IMR-90 (cell line): ENCODE data around the gene HLA-C. TPM values are rescaled to one million over a fixed set of nuclear protein-coding genes. Genes with fewer than 3 reads are reported as not detected.

Source experiments
- ATAC-seq: fragments of 200-7000 bp; cut with Tn5 transposase; 2 replicates; pipeline ENCODE4 v1.9.1; 2020; ENCODE audit warnings: low read depth, mild to moderate bottlenecking, moderate library complexity
- BruUV-seq: library from RNA; stranded (reverse); fragments of 400-500 nt; replicated peaks from 2 replicates; lab custom pipeline; 2021; lab: Mats Ljungman, UMichigan
- CTCF ChIA-PET: fragments of 300-600 bp; formaldehyde crosslinking; extraction: SDS; loops from one replicate; lab custom pipeline; 2021; ENCODE audit warnings: antibody characterized with exemption; lab: Yijun Ruan, JAX
- POLR2A ChIA-PET: fragments of 300-600 bp; sonication (Branson Sonifier 250); formaldehyde crosslinking; loops from one replicate; lab custom pipeline; 2022; ENCODE audit warnings: antibody characterized with exemption; ENCODE audit not compliant: unreplicated experiment; lab: Charles Lee
- DNase-seq: peaks from one replicate; pipeline ENCODE4 v3.0.0; 2013
- H2AFZ ChIP-seq: replicated peaks from 2 replicates; pipeline ENCODE3; 2013; ENCODE audit warnings: low read length, mild to moderate bottlenecking; ENCODE audit not compliant: poor library complexity
- H2AK5ac ChIP-seq: 2 replicates; pipeline ENCODE4 v1.6.1; 2013; ENCODE audit warnings: low read depth, low read length, inconsistent platforms
- H2AK9ac ChIP-seq: replicated peaks from 2 replicates; pipeline ENCODE3; 2013; ENCODE audit warnings: mild to moderate bottlenecking, low read depth, low read length, moderate library complexity; ENCODE audit not compliant: poor library complexity
- H2BK120ac ChIP-seq: 2 replicates; pipeline ENCODE4 v1.6.1; 2013; ENCODE audit warnings: low read depth, low read length, inconsistent platforms
- H2BK15ac ChIP-seq: 3 replicates; pipeline ENCODE4 v1.6.1; 2013; ENCODE audit warnings: low read depth, low read length, inconsistent platforms
- H2BK20ac ChIP-seq: 2 replicates; pipeline ENCODE4 v1.6.1; 2013; ENCODE audit warnings: low read depth, mild to moderate bottlenecking, inconsistent platforms, low read length, moderate library complexity
- H2BK5ac ChIP-seq: 2 replicates; pipeline ENCODE4 v1.6.1; 2013; ENCODE audit warnings: mild to moderate bottlenecking, low read depth, low read length, inconsistent platforms; ENCODE audit not compliant: poor library complexity, severe bottlenecking
- H3K14ac ChIP-seq: replicated peaks from 2 replicates; pipeline ENCODE4 v1.6.1; 2013; ENCODE audit warnings: low read depth, low read length, inconsistent platforms
- H3K18ac ChIP-seq: 2 replicates; pipeline ENCODE4 v1.6.1; 2013; ENCODE audit warnings: low read depth, low read length, control low read depth
- H3K23ac ChIP-seq: 2 replicates; pipeline ENCODE4 v1.6.1; 2013; ENCODE audit warnings: low read depth, low read length, inconsistent platforms
- H3K27ac ChIP-seq: 2 replicates; pipeline ENCODE4 v1.5.1; 2013; ENCODE audit warnings: mild to moderate bottlenecking, control low read depth, low read length; ENCODE audit not compliant: insufficient read depth
- H3K27me3 ChIP-seq: 2 replicates; pipeline ENCODE4 v1.6.1; 2013; ENCODE audit warnings: low read length; ENCODE audit not compliant: control insufficient read depth, insufficient read depth
- H3K36me3 ChIP-seq: 2 replicates; pipeline ENCODE4 v1.6.1; 2013; ENCODE audit warnings: low read length, mixed read lengths; ENCODE audit not compliant: control insufficient read depth, insufficient read depth
- H3K4ac ChIP-seq: 2 replicates; pipeline ENCODE4 v1.6.1; 2013; ENCODE audit warnings: low read depth, low read length, inconsistent platforms
- H3K4me1 ChIP-seq: 2 replicates; pipeline ENCODE4 v1.6.1; 2013; ENCODE audit warnings: low read length, mixed read lengths; ENCODE audit not compliant: control insufficient read depth, insufficient read depth
- H3K4me2 ChIP-seq: 2 replicates; pipeline ENCODE4 v1.6.1; 2013; ENCODE audit warnings: low read depth, mild to moderate bottlenecking, control low read depth, low read length, moderate library complexity
- H3K4me3 ChIP-seq: 2 replicates; pipeline ENCODE4 v1.5.1; 2013; ENCODE audit warnings: low read depth, mild to moderate bottlenecking, control low read depth, low read length, moderate library complexity; ENCODE audit not compliant: insufficient read depth
- H3K56ac ChIP-seq: 2 replicates; pipeline ENCODE4 v1.6.1; 2013; ENCODE audit warnings: low read length, inconsistent platforms; ENCODE audit not compliant: insufficient read depth; ENCODE audit errors: extremely low read depth
- H3K79me1 ChIP-seq, 2 experiments: 2 replicates each; pipeline ENCODE4 v1.6.1; 2013; ENCODE audit warnings: low read length in 2 of 2, inconsistent platforms in 1 of 2, low read depth in 1 of 2
- H3K9ac ChIP-seq: 2 replicates; pipeline ENCODE4 v1.6.1; 2013; ENCODE audit warnings: low read depth, low read length, control low read depth
- H3K9me1 ChIP-seq: 2 replicates; pipeline ENCODE4 v1.6.1; 2013; ENCODE audit warnings: low read length, inconsistent platforms; ENCODE audit not compliant: insufficient read depth
- H3K9me3 ChIP-seq: 2 replicates; pipeline ENCODE4 v1.6.1; 2013; ENCODE audit warnings: low read length; ENCODE audit not compliant: control insufficient read depth, insufficient read depth
- H4K20me1 ChIP-seq: 2 replicates; pipeline ENCODE4 v1.6.1; 2013; ENCODE audit warnings: low read length, inconsistent platforms; ENCODE audit not compliant: insufficient read depth
- H4K5ac ChIP-seq: 2 replicates; pipeline ENCODE4 v1.6.1; 2013; ENCODE audit warnings: mild to moderate bottlenecking, low read depth, low read length, control low read depth
- H4K8ac ChIP-seq, 2 experiments: 2 replicates each; pipeline ENCODE4 v1.6.1; 2013; ENCODE audit warnings: low read depth in 2 of 2, low read length in 2 of 2, control low read depth in 1 of 2, inconsistent platforms in 1 of 2
- H4K91ac ChIP-seq: 2 replicates; pipeline ENCODE4 v1.6.1; 2013; ENCODE audit warnings: low read depth, low read length, inconsistent platforms; ENCODE audit not compliant: insufficient read depth
- BHLHE40 ChIP-seq: fragments of 150-350 bp; IDR thresholded peaks from 2 replicates; pipeline ENCODE4 v1.6.1; 2016; ENCODE audit warnings: mild to moderate bottlenecking, low read depth, low read length
- CEBPB ChIP-seq: IDR thresholded peaks from 2 replicates; pipeline ENCODE4 v1.6.1; 2012; ENCODE audit warnings: low read depth, low read length, improper control_type of control experiment
- FOS ChIP-seq: fragments of 150-350 bp; IDR thresholded peaks from 2 replicates; pipeline ENCODE4 v1.6.1; 2016; ENCODE audit warnings: low read depth, low read length
- MAFK ChIP-seq: IDR thresholded peaks from 2 replicates; pipeline ENCODE4 v1.6.1; 2012; ENCODE audit warnings: low read depth, low read length, improper control_type of control experiment
- MAZ ChIP-seq: IDR thresholded peaks from 2 replicates; pipeline ENCODE4 v1.6.1; 2012; ENCODE audit warnings: low read depth, mild to moderate bottlenecking, low read length, improper control_type of control experiment, moderate library complexity, borderline replicate concordance
- MXI1 ChIP-seq: IDR thresholded peaks from 2 replicates; pipeline ENCODE4 v1.6.1; 2012; ENCODE audit warnings: low read depth, mild to moderate bottlenecking, low read length, moderate library complexity, borderline replicate concordance
- NFE2L2 ChIP-seq: fragments of 150-350 bp; IDR thresholded peaks from 2 replicates; pipeline ENCODE4 v1.6.1; 2016; ENCODE audit warnings: low read depth, mild to moderate bottlenecking, low read length
- POLR2A ChIP-seq: IDR thresholded peaks from 2 replicates; pipeline ENCODE4 v1.6.1; 2012; ENCODE audit warnings: mild to moderate bottlenecking, low read depth, low read length
- RAD21 ChIP-seq: IDR thresholded peaks from 2 replicates; pipeline ENCODE4 v1.6.1; 2012; ENCODE audit warnings: low read length, improper control_type of control experiment
- RCOR1 ChIP-seq: IDR thresholded peaks from 2 replicates; pipeline ENCODE4 v1.6.1; 2012; ENCODE audit warnings: mild to moderate bottlenecking, low read length, improper control_type of control experiment; ENCODE audit not compliant: insufficient replicate concordance
- SMC3 ChIP-seq: fragments of 150-350 bp; IDR thresholded peaks from 2 replicates; pipeline ENCODE4 v1.6.1; 2016; ENCODE audit warnings: low read depth, mild to moderate bottlenecking, antibody characterized with exemption, low read length, moderate library complexity
- dilution Hi-C: fragments of 300-500 bp; cut with HindIII; formaldehyde crosslinking; loops from one replicate; pipeline ENCODE4 v1.14.3; 2018; ENCODE audit warnings: low sequenced_read_pairs; ENCODE audit not compliant: unreplicated experiment
- in situ Hi-C: fragments of 300-500 bp; cut with MboI; formaldehyde crosslinking; loops from 3 replicates; pipeline ENCODE4 v1.14.3; 2019; ENCODE audit warnings: low sequenced_read_pairs, inconsistent platforms, mixed read lengths
- intact Hi-C: fragments of 100-400 bp; cut with micrococcal nuclease; formaldehyde crosslinking; loops from 2 replicates; pipeline ENCODE4 v1.10.0; 2022
- polyA plus RNA-seq, 3 experiments: library from polyadenylated mRNA; depleted of rRNA; stranded (reverse); fragments of >200 nt; gene quantifications; 2 replicates each; pipeline ENCODE4 v1.2.3, GENCODE V29; 2012; ENCODE audit warnings: low replicate concordance in 1 of 3
- total RNA-seq: library from RNA; depleted of rRNA; stranded (reverse); fragments of >200 nt; gene quantifications from 2 replicates; pipeline ENCODE4 v1.2.3, GENCODE V29; 2012
- TF ChIP-seq, protein P1 (sequence below): conservative IDR thresholded peaks from 2 replicates; pipeline ENCODE4 v1.5.1; 2012; ENCODE audit warnings: mild to moderate bottlenecking, low read depth, low read length, improper control_type of control experiment
- TF ChIP-seq, protein P2 (sequence below): fragments of 150-350 bp; IDR thresholded peaks from 2 replicates; pipeline ENCODE4 v1.6.1; 2016; ENCODE audit warnings: low read depth, mild to moderate bottlenecking, low read length, moderate library complexity, borderline replicate concordance

The HLA-C gene
- total and polyA plus RNA-seq, 2 of the 4 experiments (the other 2 are of a cell fraction): 8.8 to 87.3 TPM

DNA sequence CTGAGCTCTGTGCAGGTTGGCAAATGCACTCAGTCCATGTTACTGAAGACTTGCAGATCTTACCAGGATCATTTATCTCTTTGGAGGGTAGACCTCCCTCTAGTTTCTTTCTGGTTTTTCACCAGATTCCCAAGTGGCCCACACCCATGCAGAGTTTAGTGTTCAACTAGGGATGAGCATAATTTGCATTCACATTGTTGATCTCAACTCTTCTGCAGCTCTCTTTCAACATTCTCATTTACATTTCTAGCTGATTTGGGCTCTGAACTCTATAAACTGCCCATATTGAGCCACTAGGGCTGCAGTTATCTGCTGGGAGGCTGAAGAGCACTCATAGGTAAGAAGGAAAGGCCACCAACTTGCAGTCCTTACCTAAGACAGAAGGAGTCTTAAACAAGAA lies 17.9 kb upstream of the HLA-C start:
- no TSS peak for BruUV-seq
- Histone ChIP-seq H3K9me3 (no peaks in the 10 kb centered on the region), H4K5ac (no peak overlapping the region), H3K18ac (no peak overlapping the region), H3K27me3 (peaks cover 16% of the 10 kb centered on the region), H3K27ac (no peak overlapping the region), H2AK5ac (no peak overlapping the region), H3K9me1 (no peaks in the 10 kb centered on the region), H2BK120ac (no peak overlapping the region), H3K4me2 (no peak overlapping the region), H3K4me3 (no peak overlapping the region), H3K14ac (no peak overlapping the region), H2BK15ac (no peak overlapping the region), H3K9ac (no peak overlapping the region), H4K20me1 (no peaks in the 10 kb centered on the region), H3K23ac (no peak overlapping the region), H3K4ac (no peak overlapping the region), H2AK9ac (no peak overlapping the region), H2BK20ac (no peak overlapping the region), H2BK5ac (no peak overlapping the region), H3K4me1 (no peaks in the 10 kb centered on the region), H4K91ac (no peak overlapping the region), H3K79me1 (no peaks in the 10 kb centered on the region), H2AFZ (no peak overlapping the region), H4K8ac (no peak overlapping the region), H3K56ac (no peak overlapping the region), H3K36me3 (no peaks in the 10 kb centered on the region)
- no peak for DNase-seq
- intact Hi-C loops: no loop called here
- dilution Hi-C loops: no loop called here
- ChIA-PET POLR2A (no interaction called here), CTCF (no interaction called here)
- ATAC-seq: no peak
- TF ChIP-seq RAD21: no peak
- no peak for TF ChIP-seq NFE2L2
- no peak for TF ChIP-seq MXI1
- no peak for TF ChIP-seq MAZ
- no peak for TF ChIP-seq FOS
- no peak for TF ChIP-seq MAFK
- TF ChIP-seq BHLHE40: no peak
- no peak for TF ChIP-seq CEBPB
- TF ChIP-seq, protein P1, sequence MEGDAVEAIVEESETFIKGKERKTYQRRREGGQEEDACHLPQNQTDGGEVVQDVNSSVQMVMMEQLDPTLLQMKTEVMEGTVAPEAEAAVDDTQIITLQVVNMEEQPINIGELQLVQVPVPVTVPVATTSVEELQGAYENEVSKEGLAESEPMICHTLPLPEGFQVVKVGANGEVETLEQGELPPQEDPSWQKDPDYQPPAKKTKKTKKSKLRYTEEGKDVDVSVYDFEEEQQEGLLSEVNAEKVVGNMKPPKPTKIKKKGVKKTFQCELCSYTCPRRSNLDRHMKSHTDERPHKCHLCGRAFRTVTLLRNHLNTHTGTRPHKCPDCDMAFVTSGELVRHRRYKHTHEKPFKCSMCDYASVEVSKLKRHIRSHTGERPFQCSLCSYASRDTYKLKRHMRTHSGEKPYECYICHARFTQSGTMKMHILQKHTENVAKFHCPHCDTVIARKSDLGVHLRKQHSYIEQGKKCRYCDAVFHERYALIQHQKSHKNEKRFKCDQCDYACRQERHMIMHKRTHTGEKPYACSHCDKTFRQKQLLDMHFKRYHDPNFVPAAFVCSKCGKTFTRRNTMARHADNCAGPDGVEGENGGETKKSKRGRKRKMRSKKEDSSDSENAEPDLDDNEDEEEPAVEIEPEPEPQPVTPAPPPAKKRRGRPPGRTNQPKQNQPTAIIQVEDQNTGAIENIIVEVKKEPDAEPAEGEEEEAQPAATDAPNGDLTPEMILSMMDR: no peak
- no peak for TF ChIP-seq POLR2A
- TF ChIP-seq RCOR1: no peak
- TF ChIP-seq, protein P2, sequence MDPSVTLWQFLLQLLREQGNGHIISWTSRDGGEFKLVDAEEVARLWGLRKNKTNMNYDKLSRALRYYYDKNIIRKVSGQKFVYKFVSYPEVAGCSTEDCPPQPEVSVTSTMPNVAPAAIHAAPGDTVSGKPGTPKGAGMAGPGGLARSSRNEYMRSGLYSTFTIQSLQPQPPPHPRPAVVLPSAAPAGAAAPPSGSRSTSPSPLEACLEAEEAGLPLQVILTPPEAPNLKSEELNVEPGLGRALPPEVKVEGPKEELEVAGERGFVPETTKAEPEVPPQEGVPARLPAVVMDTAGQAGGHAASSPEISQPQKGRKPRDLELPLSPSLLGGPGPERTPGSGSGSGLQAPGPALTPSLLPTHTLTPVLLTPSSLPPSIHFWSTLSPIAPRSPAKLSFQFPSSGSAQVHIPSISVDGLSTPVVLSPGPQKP: no peak
- TF ChIP-seq SMC3: no peak
- in situ Hi-C loops: no loop called here
